ENCODE data around the gene SETBP1. TPM values are rescaled to one million over a fixed set of nuclear protein-coding genes. Genes with fewer than 3 reads are reported as not detected.

Gene SETBP1
- total and polyA plus RNA-seq, 2 of the 4 experiments (the other 2 are of a cell fraction): 0.19 to 0.36 TPM

GRCh38 chr18:45015788-45016128 is 335.1 kb downstream of the SETBP1 start:
- Histone ChIP-seq H4K20me1 (ENCODE audit: insufficient read depth, low read length) (no peaks in the 10 kb centered on the region), H2BK15ac (ENCODE audit: low read depth, low read length) (no peak overlapping the region), H3K9me1 (ENCODE audit: insufficient read depth, low read length) (peaks cover 3% of the 10 kb centered on the region; the same call in 1 of the 2 replicates), H3K9ac (ENCODE audit: low read depth, low read length) (no peak overlapping the region), H3K27me3 (ENCODE audit: control insufficient read depth, insufficient read depth, low read length) (no peaks in the 10 kb centered on the region), H3K4me1 (ENCODE audit: control insufficient read depth, insufficient read depth, low read length) (peaks cover 15% of the 10 kb centered on the region), H2AFZ (replicated peaks; ENCODE audit: low read length, poor library complexity) (no peak overlapping the region), H3K56ac (ENCODE audit: extremely low read depth, insufficient read depth, low read length) (no peak overlapping the region), H2BK20ac (ENCODE audit: low read depth, low read length) (peak overlapping the region; percentile 27; the same call in 1 of the 2 replicates), H4K8ac (ENCODE audit: low read depth in 2 of 2, low read length in 2 of 2) (no peak overlapping the region), H3K14ac (replicated peaks; ENCODE audit: low read depth, low read length) (no peak overlapping the region), H3K36me3 (ENCODE audit: control insufficient read depth, insufficient read depth, low read length) (no peaks in the 10 kb centered on the region), H3K4me2 (ENCODE audit: low read depth, low read length) (no peak overlapping the region), H4K91ac (ENCODE audit: insufficient read depth, low read depth, low read length) (no peak overlapping the region), H3K4ac (ENCODE audit: low read depth, low read length) (no peak overlapping the region), H2BK5ac (ENCODE audit: low read depth, low read length, poor library complexity, severe bottlenecking) (no peak overlapping the region), H3K23ac (ENCODE audit: low read depth, low read length) (no peak overlapping the region; the same call in 1 of the 2 replicates), H3K27ac (ENCODE audit: insufficient read depth, low read length) (no peak overlapping the region), H2BK120ac (ENCODE audit: low read depth, low read length) (no peak overlapping the region), H4K5ac (ENCODE audit: low read depth, low read length) (no peak overlapping the region), H3K18ac (ENCODE audit: low read depth, low read length) (no peak overlapping the region; the same call in 1 of the 2 replicates), H3K4me3 (ENCODE audit: insufficient read depth, low read depth, low read length) (no peak overlapping the region), H3K9me3 (ENCODE audit: control insufficient read depth, insufficient read depth, low read length) (no peaks in the 10 kb centered on the region), H3K79me1 (ENCODE audit: low read depth in 1 of 2, low read length in 2 of 2) (no peaks in the 10 kb centered on the region), H2AK9ac (replicated peaks; ENCODE audit: low read depth, low read length, poor library complexity) (no peak overlapping the region), H2AK5ac (ENCODE audit: low read depth, low read length) (no peak overlapping the region)
- no peak for ATAC-seq (ENCODE audit: low read depth)
- dilution Hi-C loops (cut with HindIII; ENCODE audit: low sequenced_read_pairs, unreplicated experiment): no loop called here
- no TSS peak for BruUV-seq (replicated peaks)
- ChIA-PET POLR2A (ENCODE audit: unreplicated experiment) (no interaction called here), CTCF (no interaction called here)
- intact Hi-C loops (cut with micrococcal nuclease): no loop called here
- no CpG with 5 or more reads among the region's 1 CpG for WGBS, 2 experiments (ENCODE audit: extremely low coverage in 2 of 2, insufficient read length in 1 of 2)
- no peak for DNase-seq
- in situ Hi-C loops (cut with MboI; ENCODE audit: low sequenced_read_pairs): no loop called here
- TF ChIP-seq ELK1 (IDR thresholded peaks at IDR 0.05; ENCODE audit: borderline replicate concordance, low read depth, low read length) (no peak), POLR2A (IDR thresholded peaks at IDR 0.05; ENCODE audit: low read depth, low read length) (no peak), MXI1 (IDR thresholded peaks at IDR 0.05; ENCODE audit: borderline replicate concordance, low read depth, low read length) (no peak)

All from IMR-90 (cell line).